Measurements from ENCODE around the gene TOM1L2.

DNA sequence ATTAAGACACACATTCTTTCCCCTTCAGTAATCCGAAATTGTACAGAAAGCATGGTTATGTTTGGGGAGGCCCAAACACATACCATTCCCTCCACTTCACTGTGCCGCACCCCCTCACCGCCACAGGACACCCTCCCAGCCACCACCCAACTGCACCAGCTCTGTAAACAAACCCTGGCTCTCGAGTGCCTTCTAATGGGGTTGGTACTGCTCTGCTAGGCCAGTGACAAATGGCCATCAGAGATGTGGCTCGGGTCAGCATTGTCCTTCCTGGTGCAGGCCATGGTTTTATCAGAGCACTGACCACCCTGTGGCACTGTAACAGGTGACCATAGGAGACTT, 111.5 kb downstream of the TOM1L2 start:
- TF ChIP-seq, protein P1, sequence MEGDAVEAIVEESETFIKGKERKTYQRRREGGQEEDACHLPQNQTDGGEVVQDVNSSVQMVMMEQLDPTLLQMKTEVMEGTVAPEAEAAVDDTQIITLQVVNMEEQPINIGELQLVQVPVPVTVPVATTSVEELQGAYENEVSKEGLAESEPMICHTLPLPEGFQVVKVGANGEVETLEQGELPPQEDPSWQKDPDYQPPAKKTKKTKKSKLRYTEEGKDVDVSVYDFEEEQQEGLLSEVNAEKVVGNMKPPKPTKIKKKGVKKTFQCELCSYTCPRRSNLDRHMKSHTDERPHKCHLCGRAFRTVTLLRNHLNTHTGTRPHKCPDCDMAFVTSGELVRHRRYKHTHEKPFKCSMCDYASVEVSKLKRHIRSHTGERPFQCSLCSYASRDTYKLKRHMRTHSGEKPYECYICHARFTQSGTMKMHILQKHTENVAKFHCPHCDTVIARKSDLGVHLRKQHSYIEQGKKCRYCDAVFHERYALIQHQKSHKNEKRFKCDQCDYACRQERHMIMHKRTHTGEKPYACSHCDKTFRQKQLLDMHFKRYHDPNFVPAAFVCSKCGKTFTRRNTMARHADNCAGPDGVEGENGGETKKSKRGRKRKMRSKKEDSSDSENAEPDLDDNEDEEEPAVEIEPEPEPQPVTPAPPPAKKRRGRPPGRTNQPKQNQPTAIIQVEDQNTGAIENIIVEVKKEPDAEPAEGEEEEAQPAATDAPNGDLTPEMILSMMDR (IDR thresholded peaks at IDR 0.05): no peak
- TF ChIP-seq POLR2A (IDR thresholded peaks at IDR 0.05): no peak

Data from lower leg skin (tissue), 3 donors.